Pancreas (tissue), 10 donors: ENCODE measurements around the gene SLC7A6. TPM values are rescaled to one million over a fixed set of nuclear protein-coding genes. Genes with fewer than 3 reads are reported as not detected.
"Not testable (repeated sequence)": the region's sequence is repeated elsewhere in the genome, so short reads cannot be mapped to it uniquely, and the experiment has no call there.

Experiments
- ATAC-seq, 4 donors: fragments of 200-7000 bp; cut with Tn5 transposase; one replicate each; pipeline versions ENCODE4 v1.8.0 to v1.9.1; 2020; ENCODE audit warnings: mild to moderate bottlenecking in 4 of 4, moderate library complexity in 4 of 4
- DNase-seq, 6 donors: peaks; one replicate each; pipeline ENCODE4 v3.0.0-alpha.2; 2020
- FAIRE-seq: peaks from 2 replicates; lab custom pipeline; 2012; peaks lifted over from hg19 to GRCh38; lab: Jason Lieb, UNC
- H3K27ac ChIP-seq, 4 donors: fragments of 200-600 bp; sonication (generic); 1 replicate in 3 of 4; 2 replicates in 1 of 4; pipeline versions ENCODE4 v1.5.0 to v1.8.0; 2020
- H3K27me3 ChIP-seq, 4 donors: fragments of 200-600 bp; one replicate each; pipeline ENCODE4 v1.8.0; 2021
- H3K36me3 ChIP-seq, 3 donors: fragments of 200-600 bp; sonication (generic) in 1 of 3; one replicate each; pipeline versions ENCODE4 v1.5.0 to v1.8.0; 2020 to 2021
- H3K4me1 ChIP-seq, 3 donors: fragments of 200-600 bp; one replicate each; pipeline ENCODE4 v1.8.0; 2021
- H3K4me3 ChIP-seq, 4 donors: fragments of 200-600 bp; sonication (generic) in 2 of 4; one replicate each; pipeline versions ENCODE4 v1.5.0 to v1.8.0; 2020 to 2021
- H3K9me3 ChIP-seq, 4 donors: fragments of 200-600 bp; one replicate each; pipeline ENCODE4 v1.8.0; 2021
- CTCF ChIP-seq, 4 donors: fragments of 200-600 bp; sonication (generic) in 3 of 4; IDR thresholded peaks; one replicate each; pipeline versions ENCODE4 v1.5.0 to v1.8.0; 2021; ENCODE audit warnings: antibody characterized with exemption in 4 of 4
- WGBS, 2 donors: extraction: QIAGEN DNeasy Blood & Tissue Kit; methylation state at CpG; one replicate each; pipeline ENCODE4 v1.1.7; 2013; 5-methylcytosine and 5-hydroxymethylcytosine counted together
- intact Hi-C, 3 donors: fragments of 100-400 bp; cut with DNase I; formaldehyde crosslinking; loops; one replicate each; pipeline versions ENCODE4 v1.11.1 to v1.14.2; 2022
- polyA plus RNA-seq, 2 donors: library from polyadenylated mRNA; stranded (reverse); fragments of 200-250 nt; gene quantifications; one replicate each; pipeline ENCODE4 v1.2.3, GENCODE V29; 2013
- total RNA-seq, 6 donors: library from RNA; stranded (reverse); fragmentation: NEBNext Ultra II Directional in 4 of 6; extraction: Animal tissue kit (Norgen Biotek cat#: 25700) in 4 of 6; gene quantifications; one replicate each; pipeline versions ENCODE4 v1.2.1 to v1.2.4, GENCODE V29; 2021 to 2023
- donor health status: healthy with polysubstance abuse.
- donor health status: DM: no; HTN: no; CAD: no; lungs with moderate emphysema.
- donor health status: DM: no; HTN: no; CAD: no.
- donor health status: control.
- donor health status: control.
- donor health status: Bipolar disorder and iron deficiency.
- donor health status: DM: yes; HTN: yes; CAD: no.
- donor health status: DM: no; HTN: no; CAD: no.
- donor health status: DM: no; HTN: no; CAD: no.
- donor health status: DM: yes; HTN: yes; CAD: no.

SLC7A6 gene
- total and polyA plus RNA-seq, 8 donors: 3.1 to 8.7 (median 5.4) TPM

GRCh38 chr16:68288252-68288650 is 23.9 kb downstream of the SLC7A6 start:
- H3K4me1 ChIP-seq: no peaks in the 10 kb centered on the region
- H3K4me3 ChIP-seq: no peak overlapping the region
- no peak for DNase-seq
- H3K9me3 ChIP-seq: no peaks in the 10 kb centered on the region
- TF ChIP-seq CTCF (IDR thresholded peaks at IDR 0.05): no peak
- H3K27ac ChIP-seq: no peak overlapping the region
- no peaks in the 10 kb centered on the region for H3K36me3 ChIP-seq
- ATAC-seq: no peak
- intact Hi-C loops: loop anchor here in 1 of 3 donors (5.0 kb wide), 1 partner anchor 51 kb away; the partner anchor contains the start of gene ESRP2
- no peak for FAIRE-seq
- WGBS, 2 donors: 64 to 88% methylated on average over 1 of the region's 1 CpG
- H3K27me3 ChIP-seq: no peaks in the 10 kb centered on the region

DNA sequence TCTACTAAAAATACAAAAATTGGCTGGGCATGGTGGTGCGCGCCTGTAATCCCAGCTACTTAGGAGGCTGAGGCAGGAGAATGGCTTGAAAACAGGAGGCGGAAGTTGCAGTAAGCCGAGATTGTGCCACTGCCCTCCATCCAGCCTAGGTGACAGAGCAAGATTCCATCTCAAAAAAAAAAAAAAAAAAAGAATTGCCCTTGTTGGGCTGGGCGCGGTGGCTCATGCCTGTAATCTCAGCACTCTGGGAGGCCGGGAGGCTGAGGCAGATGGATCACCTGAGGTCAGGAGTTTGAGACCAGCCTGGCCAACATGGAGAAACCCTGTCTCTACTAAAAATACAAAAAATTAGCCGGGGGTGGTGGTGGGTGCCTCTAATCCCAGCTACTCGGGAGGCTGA is 24.5 kb downstream of the SLC7A6 start:
- not testable (repeated sequence) for ATAC-seq, H3K4me1 ChIP-seq, DNase-seq, H3K4me3 ChIP-seq, H3K27me3 ChIP-seq, H3K36me3 ChIP-seq, FAIRE-seq, H3K27ac ChIP-seq, H3K9me3 ChIP-seq
- intact Hi-C loops: loop anchor here in 1 of 3 donors (5.0 kb wide), 1 partner anchor 51 kb away; the partner anchor contains the start of gene ESRP2
- WGBS, 2 donors: 83 to 95% methylated on average over 9 of the region's 9 CpGs

GRCh38 chr16:68289202-68289601 is 24.9 kb downstream of the SLC7A6 start:
- no peaks in the 10 kb centered on the region for H3K4me1 ChIP-seq
- intact Hi-C loops: loop anchor here in 1 of 3 donors (5.0 kb wide), 1 partner anchor 52 kb away; the partner anchor contains the start of gene ESRP2
- ATAC-seq (no peak), DNase-seq (no peak), FAIRE-seq (no peak)
- WGBS, 2 donors: 85 to 93% methylated on average over 2 of the region's 2 CpGs
- no peak overlapping the region for H3K27ac ChIP-seq
- H3K4me3 ChIP-seq: no peak overlapping the region
- no peaks in the 10 kb centered on the region for H3K9me3 ChIP-seq
- no peaks in the 10 kb centered on the region for H3K27me3 ChIP-seq
- H3K36me3 ChIP-seq: no peaks in the 10 kb centered on the region
- TF ChIP-seq CTCF (IDR thresholded peaks at IDR 0.05): no peak

DNA sequence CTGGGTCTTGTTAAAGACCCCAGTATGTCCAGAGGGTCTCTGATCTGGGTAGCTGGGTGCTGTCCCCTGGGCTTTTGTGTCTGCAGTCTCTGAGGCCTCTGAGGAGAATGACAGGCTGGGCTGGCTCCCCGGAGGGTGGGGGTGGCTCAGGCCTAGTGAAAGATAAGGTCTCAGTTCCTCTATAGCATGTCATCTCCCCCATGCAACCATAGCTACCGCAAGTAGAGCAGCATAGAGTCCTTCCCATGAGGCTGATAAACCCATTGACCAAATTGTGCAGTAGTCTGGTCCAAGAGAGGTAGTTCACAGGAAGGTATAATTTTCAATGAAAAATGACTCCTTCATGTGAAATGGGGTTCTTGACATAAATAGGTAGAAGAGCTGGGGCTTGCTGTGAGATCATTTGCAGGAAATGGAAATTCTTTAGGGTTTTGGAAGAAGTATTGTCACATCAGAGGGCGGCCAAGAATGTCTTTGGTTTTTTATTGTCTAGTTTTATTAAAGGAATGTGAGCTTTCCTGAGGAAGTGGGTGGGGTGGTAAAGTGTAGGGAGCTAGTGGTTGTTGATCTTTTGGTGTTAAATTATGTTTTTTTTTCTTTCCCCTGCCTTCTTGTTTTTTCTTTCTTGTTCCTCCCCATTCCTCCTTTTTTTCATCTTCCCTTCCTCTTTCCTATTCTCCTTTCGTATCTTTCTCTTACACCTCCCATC is 25.4 kb downstream of the SLC7A6 start:
- no peak for TF ChIP-seq CTCF (IDR thresholded peaks at IDR 0.05)
- intact Hi-C loops: loop anchor here in 1 of 3 donors (5.0 kb wide), 1 partner anchor 52 kb away; the partner anchor contains the start of gene ESRP2
- 61 to 77% methylated on average over 4 of the region's 4 CpGs for WGBS, 2 donors
- no peaks in the 10 kb centered on the region for H3K4me1 ChIP-seq
- FAIRE-seq (no peak), ATAC-seq (peak in 1 of 4 donors; percentile 34), DNase-seq (no peak)
- H3K27me3 ChIP-seq: no peaks in the 10 kb centered on the region
- no peak overlapping the region for H3K27ac ChIP-seq
- no peaks in the 10 kb centered on the region for H3K36me3 ChIP-seq
- H3K4me3 ChIP-seq: no peak overlapping the region
- H3K9me3 ChIP-seq: no peaks in the 10 kb centered on the region

- Histone ChIP-seq H3K36me3 (no peaks in the 10 kb centered on the region), H3K27me3 (no peaks in the 10 kb centered on the region), H3K4me1 (no peaks in the 10 kb centered on the region), H3K9me3 (no peaks in the 10 kb centered on the region), H3K4me3 (no peak overlapping the region), H3K27ac (no peak overlapping the region)
- DNase-seq: no peak
- FAIRE-seq: no peak
- no peak for ATAC-seq
- intact Hi-C loops: no loop called here
- 76 to 78% methylated on average over 6 of the region's 6 CpGs for WGBS, 2 donors
- no peak for TF ChIP-seq CTCF (IDR thresholded peaks at IDR 0.05)
Observed at GRCh38 chr16:68290450-68290849, 26.1 kb downstream of the SLC7A6 start.
